Liver (tissue), 3 donors: Measurements from ENCODE around the gene CDH13.

ENCODE experiments used
- FOXA1 ChIP-seq: IDR thresholded peaks from 2 replicates; pipeline ENCODE4 v1.6.1; 2016; ENCODE audit warnings: antibody characterized with exemption
- GABPA ChIP-seq, 2 donors: IDR thresholded peaks in 1 of 2; conservative IDR thresholded peaks in 1 of 2; 2 replicates each; pipeline ENCODE4 v1.6.1; 2016; ENCODE audit warnings: antibody characterized with exemption in 2 of 2, mild to moderate bottlenecking in 1 of 2, moderate library complexity in 1 of 2
- HNF4G ChIP-seq: IDR thresholded peaks from 2 replicates; pipeline ENCODE4 v1.6.1; 2016; ENCODE audit warnings: antibody characterized with exemption
- RXRA ChIP-seq, 2 donors: IDR thresholded peaks; 2 replicates each; pipeline ENCODE4 v1.6.1; 2017 to 2018; ENCODE audit warnings: antibody characterized with exemption in 2 of 2, mild to moderate bottlenecking in 1 of 2
- YY1 ChIP-seq: IDR thresholded peaks from 2 replicates; pipeline ENCODE4 v1.6.1; 2016; ENCODE audit warnings: antibody characterized with exemption, mild to moderate bottlenecking
- TF ChIP-seq, protein P1 (sequence below): IDR thresholded peaks from 2 replicates; pipeline ENCODE4 v1.6.1; 2016; ENCODE audit warnings: antibody characterized with exemption, mild to moderate bottlenecking
- TF ChIP-seq, protein P2 (sequence below): IDR thresholded peaks from 2 replicates; pipeline ENCODE4 v1.6.1; 2016; ENCODE audit warnings: antibody characterized with exemption
- TF ChIP-seq, protein P3 (sequence below): IDR thresholded peaks from 2 replicates; pipeline ENCODE4 v1.6.1; 2016; ENCODE audit warnings: antibody characterized with exemption
- TF ChIP-seq, protein P4 (sequence below): fragments of 150-350 bp; IDR thresholded peaks from 2 replicates; pipeline ENCODE4 v1.5.1; 2017; ENCODE audit warnings: improper control_type of control experiment, low read depth, low read length; ENCODE audit not compliant: missing input control
- donor health status: healthy.
- donor health status: healthy.

DNA sequence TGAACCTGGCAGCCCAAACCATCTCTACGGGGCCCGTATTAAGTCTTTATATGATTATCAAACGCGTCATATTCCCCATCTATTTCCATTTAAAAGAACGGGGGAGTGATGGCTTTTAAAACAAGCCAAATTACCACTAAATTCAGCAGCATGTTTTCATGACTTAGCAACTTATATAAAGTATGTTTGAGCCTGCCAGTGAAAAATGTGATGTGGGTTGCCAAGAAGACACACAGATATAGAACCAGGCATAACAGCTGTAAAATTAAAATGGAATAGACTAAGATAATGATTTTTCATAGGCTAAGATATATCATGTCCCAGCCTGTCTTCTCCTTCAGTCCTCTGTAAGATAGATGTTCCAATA is 1136.2 kb downstream of the CDH13 start:
- no peak for TF ChIP-seq RXRA (IDR thresholded peaks at IDR 0.05)
- TF ChIP-seq HNF4G: no peak
- TF ChIP-seq YY1: no peak
- TF ChIP-seq, protein P1, sequence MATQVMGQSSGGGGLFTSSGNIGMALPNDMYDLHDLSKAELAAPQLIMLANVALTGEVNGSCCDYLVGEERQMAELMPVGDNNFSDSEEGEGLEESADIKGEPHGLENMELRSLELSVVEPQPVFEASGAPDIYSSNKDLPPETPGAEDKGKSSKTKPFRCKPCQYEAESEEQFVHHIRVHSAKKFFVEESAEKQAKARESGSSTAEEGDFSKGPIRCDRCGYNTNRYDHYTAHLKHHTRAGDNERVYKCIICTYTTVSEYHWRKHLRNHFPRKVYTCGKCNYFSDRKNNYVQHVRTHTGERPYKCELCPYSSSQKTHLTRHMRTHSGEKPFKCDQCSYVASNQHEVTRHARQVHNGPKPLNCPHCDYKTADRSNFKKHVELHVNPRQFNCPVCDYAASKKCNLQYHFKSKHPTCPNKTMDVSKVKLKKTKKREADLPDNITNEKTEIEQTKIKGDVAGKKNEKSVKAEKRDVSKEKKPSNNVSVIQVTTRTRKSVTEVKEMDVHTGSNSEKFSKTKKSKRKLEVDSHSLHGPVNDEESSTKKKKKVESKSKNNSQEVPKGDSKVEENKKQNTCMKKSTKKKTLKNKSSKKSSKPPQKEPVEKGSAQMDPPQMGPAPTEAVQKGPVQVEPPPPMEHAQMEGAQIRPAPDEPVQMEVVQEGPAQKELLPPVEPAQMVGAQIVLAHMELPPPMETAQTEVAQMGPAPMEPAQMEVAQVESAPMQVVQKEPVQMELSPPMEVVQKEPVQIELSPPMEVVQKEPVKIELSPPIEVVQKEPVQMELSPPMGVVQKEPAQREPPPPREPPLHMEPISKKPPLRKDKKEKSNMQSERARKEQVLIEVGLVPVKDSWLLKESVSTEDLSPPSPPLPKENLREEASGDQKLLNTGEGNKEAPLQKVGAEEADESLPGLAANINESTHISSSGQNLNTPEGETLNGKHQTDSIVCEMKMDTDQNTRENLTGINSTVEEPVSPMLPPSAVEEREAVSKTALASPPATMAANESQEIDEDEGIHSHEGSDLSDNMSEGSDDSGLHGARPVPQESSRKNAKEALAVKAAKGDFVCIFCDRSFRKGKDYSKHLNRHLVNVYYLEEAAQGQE: no peak
- TF ChIP-seq, protein P2, sequence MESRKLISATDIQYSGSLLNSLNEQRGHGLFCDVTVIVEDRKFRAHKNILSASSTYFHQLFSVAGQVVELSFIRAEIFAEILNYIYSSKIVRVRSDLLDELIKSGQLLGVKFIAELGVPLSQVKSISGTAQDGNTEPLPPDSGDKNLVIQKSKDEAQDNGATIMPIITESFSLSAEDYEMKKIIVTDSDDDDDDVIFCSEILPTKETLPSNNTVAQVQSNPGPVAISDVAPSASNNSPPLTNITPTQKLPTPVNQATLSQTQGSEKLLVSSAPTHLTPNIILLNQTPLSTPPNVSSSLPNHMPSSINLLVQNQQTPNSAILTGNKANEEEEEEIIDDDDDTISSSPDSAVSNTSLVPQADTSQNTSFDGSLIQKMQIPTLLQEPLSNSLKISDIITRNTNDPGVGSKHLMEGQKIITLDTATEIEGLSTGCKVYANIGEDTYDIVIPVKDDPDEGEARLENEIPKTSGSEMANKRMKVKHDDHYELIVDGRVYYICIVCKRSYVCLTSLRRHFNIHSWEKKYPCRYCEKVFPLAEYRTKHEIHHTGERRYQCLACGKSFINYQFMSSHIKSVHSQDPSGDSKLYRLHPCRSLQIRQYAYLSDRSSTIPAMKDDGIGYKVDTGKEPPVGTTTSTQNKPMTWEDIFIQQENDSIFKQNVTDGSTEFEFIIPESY: no peak
- no peak for TF ChIP-seq GABPA (IDR thresholded peaks at IDR 0.05 in 1 of 2, conservative IDR thresholded peaks at IDR 0.05 in 1 of 2)
- TF ChIP-seq, protein P3, sequence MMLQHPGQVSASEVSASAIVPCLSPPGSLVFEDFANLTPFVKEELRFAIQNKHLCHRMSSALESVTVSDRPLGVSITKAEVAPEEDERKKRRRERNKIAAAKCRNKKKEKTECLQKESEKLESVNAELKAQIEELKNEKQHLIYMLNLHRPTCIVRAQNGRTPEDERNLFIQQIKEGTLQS: no peak
- TF ChIP-seq, protein P4, sequence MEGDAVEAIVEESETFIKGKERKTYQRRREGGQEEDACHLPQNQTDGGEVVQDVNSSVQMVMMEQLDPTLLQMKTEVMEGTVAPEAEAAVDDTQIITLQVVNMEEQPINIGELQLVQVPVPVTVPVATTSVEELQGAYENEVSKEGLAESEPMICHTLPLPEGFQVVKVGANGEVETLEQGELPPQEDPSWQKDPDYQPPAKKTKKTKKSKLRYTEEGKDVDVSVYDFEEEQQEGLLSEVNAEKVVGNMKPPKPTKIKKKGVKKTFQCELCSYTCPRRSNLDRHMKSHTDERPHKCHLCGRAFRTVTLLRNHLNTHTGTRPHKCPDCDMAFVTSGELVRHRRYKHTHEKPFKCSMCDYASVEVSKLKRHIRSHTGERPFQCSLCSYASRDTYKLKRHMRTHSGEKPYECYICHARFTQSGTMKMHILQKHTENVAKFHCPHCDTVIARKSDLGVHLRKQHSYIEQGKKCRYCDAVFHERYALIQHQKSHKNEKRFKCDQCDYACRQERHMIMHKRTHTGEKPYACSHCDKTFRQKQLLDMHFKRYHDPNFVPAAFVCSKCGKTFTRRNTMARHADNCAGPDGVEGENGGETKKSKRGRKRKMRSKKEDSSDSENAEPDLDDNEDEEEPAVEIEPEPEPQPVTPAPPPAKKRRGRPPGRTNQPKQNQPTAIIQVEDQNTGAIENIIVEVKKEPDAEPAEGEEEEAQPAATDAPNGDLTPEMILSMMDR: no peak
- no peak for TF ChIP-seq FOXA1
